C4-2B (cell line): Measurements from ENCODE around the gene PTPN23.

Experiments used
- CTCF ChIP-seq: fragments of 450-650 bp; conservative IDR thresholded peaks from 2 replicates; pipeline ENCODE4 v1.5.1; 2017; ENCODE audit warnings: mild to moderate bottlenecking
- ZFX ChIP-seq: fragments of 450-650 bp; IDR thresholded peaks from 2 replicates; pipeline ENCODE4 v1.6.1; 2017

GRCh38 chr3:47343471-47343971, 37.3 kb upstream of the PTPN23 start:
- TF ChIP-seq CTCF (no peak), ZFX (no peak)
